Large intestine (tissue), 3 donors: ENCODE results near the gene C7orf57. TPM values are rescaled to one million over a fixed set of nuclear protein-coding genes. Genes with fewer than 3 reads are reported as not detected.
"Not testable (repeated sequence)": the region's sequence is repeated elsewhere in the genome, so short reads cannot be mapped to it uniquely, and the experiment has no call there.

Experiments used
- DNase-seq, 2 donors: peaks; one replicate each; pipeline versions ENCODE4 v3.0.0 to v3.0.0-alpha.2; 2013
- H3K27ac ChIP-seq: one replicate; pipeline ENCODE4 v1.5.1; 2013; ENCODE audit warnings: low read length
- H3K27me3 ChIP-seq: 2 replicates; pipeline ENCODE4 v1.6.1; 2013; ENCODE audit warnings: low read length; ENCODE audit not compliant: control insufficient read depth, insufficient read depth
- H3K36me3 ChIP-seq: 2 replicates; pipeline ENCODE4 v1.6.1; 2013; ENCODE audit warnings: low read length; ENCODE audit not compliant: control insufficient read depth, insufficient read depth
- H3K4me1 ChIP-seq: one replicate; pipeline ENCODE4 v1.6.1; 2013; ENCODE audit warnings: low read length; ENCODE audit not compliant: control insufficient read depth, insufficient read depth
- H3K4me3 ChIP-seq: one replicate; pipeline ENCODE4 v1.5.1; 2013; ENCODE audit warnings: low read length
- H3K9me3 ChIP-seq: one replicate; pipeline ENCODE4 v1.6.1; 2013; ENCODE audit warnings: mild to moderate bottlenecking, low read depth, low read length, moderate library complexity; ENCODE audit not compliant: control insufficient read depth
- WGBS: methylation state at CpG from one replicate; pipeline ENCODE4 v1.1.5; 2013; ENCODE audit warnings: low lambda C conversion rate; ENCODE audit not compliant: insufficient coverage; 5-methylcytosine and 5-hydroxymethylcytosine counted together
- polyA plus RNA-seq: library from polyadenylated mRNA; unstranded; fragments of 120-200 nt; gene quantifications from one replicate; pipeline ENCODE4 v1.2.1, GENCODE V29; 2013

C7orf57 gene
- polyA plus RNA-seq, 1 donor: 0.28 TPM

- H3K27ac ChIP-seq, DNase-seq: not testable (repeated sequence)
- peaks cover 17% of the 10 kb centered on the region for H3K4me1 ChIP-seq
Measured at GRCh38 chr7:48082378-48082777, 47.0 kb downstream of the C7orf57 start.

GRCh38 chr7:48083114-48083830 is 47.9 kb downstream of the C7orf57 start:
- no peaks in the 10 kb centered on the region for H3K36me3 ChIP-seq
- WGBS: no CpG with 5 or more reads among the region's 6 CpGs
- no peak overlapping the region for H3K27ac ChIP-seq
- no peaks in the 10 kb centered on the region for H3K27me3 ChIP-seq
- no peaks in the 10 kb centered on the region for H3K9me3 ChIP-seq
- no peak overlapping the region for H3K4me3 ChIP-seq
- peak in 1 of 2 donors; percentile 35 for DNase-seq
- peaks cover 22% of the 10 kb centered on the region for H3K4me1 ChIP-seq

More at GRCh38 chr7:48082378-48082777, 47.0 kb downstream of the C7orf57 start:
- H3K9me3 ChIP-seq, H3K27me3 ChIP-seq, H3K36me3 ChIP-seq, H3K4me3 ChIP-seq: not testable (repeated sequence)

- DNase-seq: peak; percentile 70 to 85
- H3K4me1 ChIP-seq: peaks cover 23% of the 10 kb centered on the region
- no peak overlapping the region for H3K4me3 ChIP-seq
- no peaks in the 10 kb centered on the region for H3K9me3 ChIP-seq
- peak overlapping the region; percentile 80 for H3K27ac ChIP-seq
- no peaks in the 10 kb centered on the region for H3K36me3 ChIP-seq
- WGBS: 80% methylated on average over 2 of the region's 9 CpGs
- H3K27me3 ChIP-seq: peaks cover 3% of the 10 kb centered on the region
Measured at GRCh38 chr7:48084727-48085432, 49.5 kb downstream of the C7orf57 start.

DNA sequence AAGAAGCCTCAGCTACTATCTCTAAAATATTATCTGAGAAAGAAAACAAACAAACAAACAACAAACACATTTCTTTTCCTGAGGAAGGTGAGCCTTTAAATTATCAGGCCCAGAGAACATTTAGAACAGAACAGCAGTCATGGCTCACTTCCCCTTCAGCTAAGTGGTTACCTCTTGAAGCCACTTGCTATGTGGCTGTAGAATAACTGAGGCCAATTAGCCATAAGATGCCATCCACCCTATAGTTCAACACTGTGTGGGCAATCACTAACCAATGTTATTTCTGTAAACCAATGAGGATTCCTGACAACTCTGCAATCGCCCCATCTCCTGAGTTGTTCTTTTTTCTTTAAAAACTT is 50.1 kb downstream of the C7orf57 start:
- H3K4me1 ChIP-seq: peaks cover 23% of the 10 kb centered on the region
- H3K36me3 ChIP-seq: no peaks in the 10 kb centered on the region
- H3K27ac ChIP-seq: peak overlapping the region; percentile 80
- DNase-seq: no peak
- no peak overlapping the region for H3K4me3 ChIP-seq
- 100% methylated on average over 1 of the region's 1 CpG for WGBS
- H3K9me3 ChIP-seq: no peaks in the 10 kb centered on the region
- H3K27me3 ChIP-seq: peaks cover 6% of the 10 kb centered on the region

DNA sequence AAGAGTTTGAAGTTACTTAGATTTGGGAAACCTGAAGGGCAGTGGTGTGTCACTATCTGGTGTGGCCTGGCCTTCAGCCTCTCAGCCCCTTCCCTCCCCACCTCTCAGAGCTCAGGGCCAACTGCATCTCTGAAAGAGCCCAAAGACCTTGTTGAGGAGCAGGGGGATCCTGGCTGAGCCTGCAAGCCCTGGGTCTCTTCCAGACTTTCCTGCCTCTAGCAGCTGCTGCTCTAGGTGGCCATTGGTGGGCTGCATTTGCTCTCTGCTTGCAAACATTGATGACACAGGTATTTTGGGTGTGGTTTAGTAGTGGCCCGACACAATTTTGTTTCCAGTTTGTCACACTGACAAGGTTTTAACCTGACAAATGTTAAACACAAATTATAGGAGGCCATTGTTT is 50.6 kb downstream of the C7orf57 start:
- peaks cover 23% of the 10 kb centered on the region for H3K4me1 ChIP-seq
- WGBS: no CpG with 5 or more reads among the region's 1 CpG
- no peak for DNase-seq
- H3K27me3 ChIP-seq: peaks cover 6% of the 10 kb centered on the region
- no peaks in the 10 kb centered on the region for H3K9me3 ChIP-seq
- no peak overlapping the region for H3K27ac ChIP-seq
- H3K36me3 ChIP-seq: no peaks in the 10 kb centered on the region
- no peak overlapping the region for H3K4me3 ChIP-seq

DNA sequence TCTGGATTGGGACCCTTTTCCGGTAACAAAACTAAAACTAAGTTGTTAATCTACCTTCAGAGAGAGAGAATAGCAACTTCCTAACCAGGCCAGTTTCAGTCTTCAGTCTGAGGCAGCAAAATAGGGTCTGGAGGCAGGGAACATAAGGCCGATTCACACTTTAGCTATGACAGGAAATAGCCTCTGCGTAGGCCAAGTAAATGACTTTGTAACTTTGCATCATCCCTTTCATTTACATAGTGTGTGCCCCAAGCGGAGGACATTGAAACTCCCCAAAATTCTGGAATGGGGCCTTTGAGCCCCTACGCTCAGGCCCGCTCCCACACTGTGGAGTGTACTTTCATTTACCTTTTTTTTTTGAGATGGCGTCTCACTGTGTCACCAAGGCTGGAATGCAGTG is 52.0 kb downstream of the C7orf57 start:
- Histone ChIP-seq H3K4me1 (peaks cover 23% of the 10 kb centered on the region), H3K27me3 (peaks cover 6% of the 10 kb centered on the region), H3K36me3 (no peaks in the 10 kb centered on the region), H3K4me3 (no peak overlapping the region), H3K9me3 (no peaks in the 10 kb centered on the region), H3K27ac (no peak overlapping the region)
- no peak for DNase-seq
- WGBS: no CpG with 5 or more reads among the region's 7 CpGs

- WGBS: no CpG with 5 or more reads among the region's 25 CpGs
- Histone ChIP-seq H3K27ac (peak overlapping the region; percentile 98), H3K9me3 (no peaks in the 10 kb centered on the region), H3K4me1 (peaks cover 23% of the 10 kb centered on the region), H3K36me3 (peaks cover 6% of the 10 kb centered on the region), H3K27me3 (peaks cover 6% of the 10 kb centered on the region), H3K4me3 (peak overlapping the region; percentile 50)
- DNase-seq: peak; percentile 95 to 98
Measured at GRCh38 chr7:48088559-48089045, 53.3 kb downstream of the C7orf57 start.

DNA sequence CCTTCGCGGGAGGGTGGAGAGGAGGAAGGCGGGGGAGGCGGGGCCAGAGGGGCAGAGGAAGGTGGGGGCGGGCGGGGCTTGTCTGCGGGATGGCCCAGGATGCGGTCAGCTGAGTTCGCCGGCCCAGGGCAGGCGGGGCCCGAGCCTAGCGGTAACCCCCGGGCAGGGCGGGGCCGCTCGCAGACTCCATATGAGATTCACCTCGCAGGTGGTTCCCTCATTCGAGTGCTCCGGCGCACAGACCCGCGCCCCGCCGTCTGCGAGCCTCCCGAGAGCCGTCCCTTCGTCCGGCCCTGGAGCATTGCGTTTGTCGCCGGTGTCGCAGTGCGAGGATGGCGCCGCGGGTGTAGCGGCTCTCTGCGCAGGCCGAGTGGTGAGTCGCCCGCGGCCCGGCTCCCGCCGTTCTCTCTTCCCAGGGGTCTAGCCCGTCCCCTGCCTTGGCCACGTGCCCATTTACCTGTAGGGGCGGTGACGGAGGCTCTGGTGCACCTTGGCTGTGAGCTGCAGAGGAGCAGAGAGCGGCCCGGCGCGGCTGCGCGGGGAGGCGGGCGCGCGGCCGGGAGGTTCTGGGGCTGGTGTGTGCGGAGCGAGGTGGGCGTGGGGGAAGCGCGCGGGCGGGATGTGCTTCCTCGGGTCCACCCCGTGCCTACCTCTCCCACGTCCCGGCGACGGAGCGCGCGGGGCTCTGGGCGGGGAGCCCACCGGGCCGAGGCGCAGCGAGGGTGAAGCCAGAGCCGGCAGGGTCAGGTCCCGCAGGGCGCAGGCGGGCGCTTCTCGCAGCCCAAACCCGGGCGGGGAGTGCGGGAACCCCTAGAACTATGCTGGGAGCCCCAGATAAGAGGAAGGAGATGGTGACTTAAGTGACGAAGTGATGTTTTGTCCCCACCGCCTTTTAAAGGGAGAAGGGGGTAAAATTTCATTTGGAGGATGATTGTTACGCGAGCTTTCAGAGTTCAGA is 54.0 kb downstream of the C7orf57 start, which contains the start of gene UPP1:
Gene UPP1 (plus strand): TSS at position 220 of the 958 bp plus-strand sequence. CDS start 5,519 bp downstream, outside the sequence.
- peak in 1 of 2 donors; percentile 47 for DNase-seq
- Histone ChIP-seq H3K27ac (peak within 1 kb of the TSS; percentile 98), H3K27me3 (peaks cover 6% of the 10 kb centered on the region), H3K4me3 (peak within 1 kb of the TSS; percentile 72), H3K4me1 (peaks cover 22% of the 10 kb centered on the region), H3K9me3 (no peaks in the 10 kb centered on the region), H3K36me3 (peaks cover 6% of the 10 kb centered on the region)
- WGBS: no CpG with 5 or more reads among the region's 96 CpGs

GRCh38 chr7:48090095-48090805 is 54.9 kb downstream of the C7orf57 start:
- Histone ChIP-seq H3K4me3 (peak overlapping the region; percentile 72), H3K27ac (no peak overlapping the region), H3K36me3 (peaks cover 6% of the 10 kb centered on the region), H3K27me3 (peaks cover 6% of the 10 kb centered on the region), H3K9me3 (no peaks in the 10 kb centered on the region), H3K4me1 (peaks cover 13% of the 10 kb centered on the region)
- no CpG with 5 or more reads among the region's 28 CpGs for WGBS
- DNase-seq: peak in 1 of 2 donors; percentile 46
